Stimulated activated CD4-positive, alpha-beta T cell treated with anti-CD3 and anti-CD28 coated beads, Interleukin-4, amount 100 ng/mL, for 24 hours (primary cell): ENCODE data around the gene GPR176.
A peak's percentile ranks its signal among the peaks of the same experiment; 100 is the strongest.

Source experiments
- DNase-seq: peaks from one replicate; pipeline ENCODE4 v3.0.0-alpha.2; 2020

The GPR176 gene

DNA sequence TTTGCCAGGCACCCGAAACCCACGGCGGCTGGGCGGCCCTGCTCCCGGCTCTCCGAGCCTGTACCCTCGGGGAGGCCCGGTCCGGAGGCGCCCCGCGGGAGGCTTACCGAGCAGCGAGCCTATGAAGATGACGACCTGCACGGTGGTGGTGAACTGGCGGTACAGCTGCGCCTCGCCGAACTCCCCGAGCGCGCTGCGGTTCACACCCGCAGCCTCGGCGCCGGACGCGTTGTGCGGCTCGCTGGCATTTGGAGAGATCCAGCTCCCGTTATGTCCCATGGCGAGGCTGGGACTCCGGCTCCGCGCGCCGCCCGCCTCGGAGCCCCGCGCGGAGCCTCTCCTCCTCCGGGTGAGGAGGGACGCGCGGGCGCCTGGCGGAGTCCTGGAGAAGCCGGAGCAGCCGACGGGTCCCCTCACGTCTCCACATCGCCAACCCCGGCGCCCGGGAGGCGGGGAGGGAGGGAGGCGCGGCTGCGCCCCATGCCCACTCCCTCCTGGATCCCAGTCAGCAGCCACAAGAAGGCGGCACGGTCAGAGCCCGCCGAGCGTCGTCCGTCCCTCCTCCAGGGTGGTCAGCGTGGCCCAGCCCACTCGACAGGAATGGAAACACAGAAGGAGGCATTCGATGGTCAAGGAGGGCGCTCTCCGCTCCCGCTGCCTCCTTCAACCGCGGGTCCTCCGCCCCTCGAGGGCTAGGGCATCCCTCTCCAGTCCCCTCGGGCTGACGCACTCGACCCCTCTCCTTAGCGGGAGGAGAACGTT lies at the start of gene GPR176:
Gene GPR176, minus strand, starts transcription at position 519 of the 762 bp plus-strand sequence. Its CDS starts 240 bp downstream, at position 279.
- peak; percentile 12 for DNase-seq

- DNase-seq = no peak
These were observed 48.9 kb upstream of the GPR176 start for GRCh38 chr15:39969002-39969394.

GRCh38 chr15:39968273-39969001 lies 48.4 kb upstream of the GPR176 start:
- DNase-seq = no peak

DNA sequence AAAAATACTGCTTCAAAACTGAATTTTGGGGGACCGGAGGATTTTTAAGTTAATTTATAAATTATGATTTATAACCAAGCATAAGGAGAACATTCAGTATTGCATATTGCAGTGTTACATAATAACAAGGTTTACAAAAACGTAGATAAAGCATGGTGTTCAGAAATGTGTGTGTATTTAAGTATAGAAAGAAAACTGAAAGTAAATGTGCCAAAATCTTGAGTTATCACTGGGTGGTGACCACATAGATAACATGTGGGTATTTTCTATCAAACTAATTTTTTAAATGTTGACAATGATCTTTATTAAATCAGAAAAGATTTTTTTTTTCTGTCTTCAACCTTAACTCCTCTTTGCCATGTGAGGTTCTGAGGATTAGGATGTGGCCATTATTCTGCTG lies 46.5 kb upstream of the GPR176 start:
- DNase-seq = no peak

DNA sequence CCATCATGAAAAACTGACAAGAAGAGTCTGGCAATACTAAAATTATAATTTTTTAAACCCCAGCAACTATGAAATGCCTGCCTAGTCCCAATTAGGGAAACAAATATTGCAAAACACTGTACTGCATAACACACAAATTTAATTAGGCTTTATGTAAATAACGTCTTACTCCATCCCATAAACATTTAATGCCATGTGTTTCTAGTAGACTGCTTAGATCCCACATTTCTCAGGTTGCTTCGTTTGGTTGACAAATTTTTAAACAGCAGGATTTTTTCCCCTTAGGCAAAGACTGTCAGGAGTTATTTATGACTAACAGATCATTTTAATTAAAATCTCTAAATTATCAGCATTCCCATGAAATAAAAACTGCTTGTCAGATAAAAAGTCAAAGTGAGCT lies 43.7 kb upstream of the GPR176 start:
- DNase-seq = no peak

DNA sequence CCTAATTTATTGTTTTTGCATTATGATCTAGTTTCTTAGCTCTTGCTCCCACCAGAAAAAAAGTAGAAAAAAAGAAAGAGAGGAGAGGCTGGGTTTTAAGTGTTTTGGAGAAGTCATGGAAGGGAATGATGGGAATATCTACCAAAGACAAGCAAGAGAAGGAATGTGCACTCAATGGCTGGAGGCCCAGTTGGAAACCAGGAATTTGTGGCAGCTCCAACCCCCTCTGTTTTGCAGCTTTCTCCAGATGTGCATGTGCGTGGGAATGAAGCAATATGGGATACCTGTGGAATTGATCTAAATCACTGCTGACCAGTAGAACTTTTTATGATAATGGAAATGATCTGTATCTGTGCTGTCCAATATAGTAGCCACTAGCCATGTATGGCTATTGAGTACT lies 41.0 kb upstream of the GPR176 start:
- DNase-seq = no peak

DNA sequence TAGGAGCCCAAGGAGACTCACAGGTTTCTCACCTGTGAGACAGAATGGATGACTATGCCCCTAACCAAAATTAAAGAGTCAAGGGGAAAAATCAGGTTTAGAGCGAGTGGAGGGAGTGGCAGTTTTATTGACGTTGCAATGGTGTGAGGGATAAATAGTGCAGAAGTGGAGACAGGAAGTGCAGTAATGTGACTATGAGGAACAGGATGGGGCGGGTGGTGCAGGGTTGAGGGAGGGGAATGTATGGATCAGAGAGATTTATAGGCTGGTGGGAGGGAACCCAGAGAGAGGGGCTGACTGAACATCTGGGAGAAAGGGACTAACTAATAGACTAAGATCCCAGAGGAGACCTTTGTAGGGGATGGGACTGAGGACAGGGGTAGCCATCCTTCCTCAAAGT lies 40.3 kb upstream of the GPR176 start:
- no peak for DNase-seq

GRCh38 chr15:39959411-39959810 lies 39.3 kb upstream of the GPR176 start:
- DNase-seq = no peak

DNA sequence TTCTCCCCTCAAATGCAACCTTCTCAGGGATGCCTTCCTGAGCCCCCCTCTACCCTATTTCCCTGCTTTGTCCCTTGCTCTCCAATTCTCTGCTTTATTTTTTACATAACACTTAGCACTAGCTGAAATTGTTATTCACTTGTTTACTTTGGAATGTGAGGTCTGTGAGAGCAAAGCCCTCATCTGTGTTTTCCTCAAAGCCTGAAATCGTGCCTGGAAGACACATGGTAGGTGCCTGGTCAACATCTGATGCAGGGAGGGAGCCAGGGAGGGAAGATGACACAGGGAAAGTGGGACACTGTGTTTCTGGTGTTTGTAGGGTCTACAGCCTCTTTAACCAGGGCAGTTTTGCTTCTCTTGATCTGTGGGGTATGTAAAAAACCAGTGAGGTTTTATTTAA lies 37.4 kb upstream of the GPR176 start:
- DNase-seq = no peak

GRCh38 chr15:39953521-39953920 lies 33.5 kb upstream of the GPR176 start:
- DNase-seq = no peak

DNA sequence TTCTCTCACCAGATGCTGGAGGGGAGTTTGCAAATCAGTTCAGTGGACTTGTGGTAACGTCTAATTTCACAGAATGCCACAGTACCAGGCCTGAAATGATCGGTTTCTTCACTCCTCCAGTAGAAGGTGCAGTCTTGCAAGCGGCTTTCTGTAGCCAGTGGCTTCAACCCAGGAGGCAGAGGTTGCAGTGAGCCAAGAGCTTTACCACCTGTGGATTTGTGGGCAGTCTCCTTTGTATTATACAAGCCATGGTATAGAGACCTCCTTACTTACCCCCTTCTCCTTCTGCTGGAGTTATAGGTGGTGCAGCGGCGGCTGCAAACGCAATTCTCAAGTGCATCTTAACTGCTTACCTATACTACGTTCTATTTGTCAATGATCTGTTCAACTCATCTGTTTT lies 31.5 kb upstream of the GPR176 start:
- DNase-seq = no peak

GRCh38 chr15:39948817-39949216 lies 28.8 kb upstream of the GPR176 start:
- DNase-seq = no peak

DNA sequence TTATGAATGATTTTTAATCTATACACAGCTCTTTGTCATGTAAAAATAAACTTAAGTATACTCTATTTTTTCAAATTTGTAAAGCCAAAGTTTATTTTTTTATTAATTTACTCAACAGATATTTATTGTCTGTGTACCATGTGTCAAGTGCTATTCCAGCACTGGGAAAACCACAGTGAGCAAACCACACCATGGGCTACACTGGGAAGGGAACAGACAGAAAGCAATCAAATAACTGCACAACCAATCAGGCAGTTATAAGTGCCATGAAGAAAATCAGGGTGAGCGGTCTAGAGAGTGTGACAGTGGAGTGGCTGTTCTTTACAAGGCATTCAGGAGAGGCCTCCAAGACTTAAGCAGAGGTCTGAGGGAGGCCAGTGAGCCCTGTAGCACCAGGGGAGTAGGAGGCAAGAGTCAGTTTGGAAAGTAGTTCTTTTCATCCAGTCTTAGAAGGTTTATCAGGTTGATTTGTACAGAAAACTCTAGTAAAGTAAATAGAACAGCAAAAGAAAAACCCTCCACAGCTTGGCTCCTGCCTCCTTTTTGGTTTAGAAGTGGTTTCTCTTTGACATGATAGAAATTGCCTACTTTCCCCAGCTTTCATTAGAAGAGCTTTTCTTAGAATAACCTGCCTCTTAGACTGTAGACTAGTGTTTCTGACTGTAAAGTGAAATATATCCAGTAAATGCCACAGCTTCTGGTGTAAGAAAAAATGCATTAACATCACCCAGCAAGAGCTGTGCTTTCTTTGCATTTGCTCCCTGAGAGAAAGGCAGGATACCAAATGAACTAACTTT lies 27.5 kb upstream of the GPR176 start:
- DNase-seq = no peak

- no peak for DNase-seq
These were observed 26.8 kb upstream of the GPR176 start for GRCh38 chr15:39946862-39947261.

- no peak for DNase-seq
These were observed 24.7 kb upstream of the GPR176 start for GRCh38 chr15:39944726-39945125.

DNA sequence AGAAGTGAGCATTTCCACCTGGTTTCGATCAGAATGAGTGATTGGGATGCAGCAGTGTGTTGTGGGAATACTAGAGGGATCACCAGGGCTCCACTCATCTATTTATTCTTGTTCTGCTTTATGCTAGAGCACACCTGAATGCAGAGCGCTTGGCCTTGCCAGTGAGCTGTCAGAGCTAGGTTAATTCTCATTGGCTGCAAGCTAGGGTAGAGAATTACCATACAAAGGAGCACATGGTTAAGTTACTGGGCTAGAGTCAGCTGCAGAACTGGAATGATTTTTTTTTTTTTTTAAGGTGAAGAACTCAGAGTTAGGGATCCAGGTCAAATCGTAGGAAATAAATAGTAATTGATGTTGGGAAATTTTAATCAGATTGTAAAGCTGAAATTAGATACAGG lies 22.7 kb upstream of the GPR176 start:
- no peak for DNase-seq

GRCh38 chr15:39942101-39942752 lies 22.2 kb upstream of the GPR176 start:
- DNase-seq = no peak

GRCh38 chr15:39939487-39940452 lies 19.7 kb upstream of the GPR176 start:
- DNase-seq = no peak

GRCh38 chr15:39937696-39938095 lies 17.6 kb upstream of the GPR176 start:
- DNase-seq = no peak

DNA sequence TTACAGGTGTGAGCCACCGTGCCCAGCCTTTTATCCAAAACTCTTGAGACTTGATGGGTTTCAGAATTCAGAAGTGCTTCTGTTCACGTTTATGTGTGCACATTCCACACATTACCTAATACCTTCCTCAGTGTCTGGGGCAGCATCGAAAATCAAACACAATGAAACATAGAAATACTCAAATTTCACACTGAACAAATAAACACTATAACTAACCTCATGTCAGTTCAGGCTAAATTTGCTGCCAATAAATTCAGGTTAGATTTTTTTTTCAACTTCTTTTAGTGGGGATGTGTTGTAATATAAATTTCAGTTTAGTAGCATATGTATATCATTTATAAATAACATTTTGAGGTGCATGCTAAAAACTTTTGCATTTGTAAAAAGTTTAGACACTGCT lies 16.6 kb upstream of the GPR176 start:
- DNase-seq = no peak

DNA sequence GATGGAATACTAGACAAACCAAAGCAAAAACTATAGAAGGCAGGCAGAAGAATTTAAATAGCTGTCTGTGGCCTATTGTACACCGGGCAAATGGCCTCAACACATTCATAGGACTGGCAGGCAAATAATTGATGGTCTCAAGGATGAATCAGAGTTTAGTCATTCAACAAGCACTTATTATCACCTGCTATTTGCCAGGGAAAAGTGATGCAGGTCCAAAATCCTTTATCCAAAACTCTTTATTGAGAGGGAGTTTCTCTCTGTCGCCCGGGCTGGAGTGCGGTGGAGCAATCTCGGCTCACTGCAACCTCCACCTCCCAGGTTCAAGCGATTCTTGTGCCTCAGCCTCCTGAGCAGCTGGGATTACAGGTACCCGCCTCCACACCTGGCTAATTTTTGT lies 16.1 kb upstream of the GPR176 start:
- DNase-seq = no peak

GRCh38 chr15:39935241-39935640 lies 15.2 kb upstream of the GPR176 start:
- no peak for DNase-seq
